Caco-2 (cell line): ENCODE data around the gene SYF2. TPM values are rescaled to one million over a fixed set of nuclear protein-coding genes. Genes with fewer than 3 reads are reported as not detected.
"Not testable (repeated sequence)": the region's sequence is repeated elsewhere in the genome, so short reads cannot be mapped to it uniquely, and the experiment has no call there.

ENCODE experiments used
- BruUV-seq: library from RNA; stranded (reverse); fragments of 400-500 nt; replicated peaks from 2 replicates; lab custom pipeline; 2021; lab: Mats Ljungman, UMichigan
- CTCF ChIA-PET: fragments of 300-600 bp; sonication (Branson Sonifier 250); formaldehyde crosslinking; loops from one replicate; lab custom pipeline; 2022; ENCODE audit warnings: antibody characterized with exemption; lab: Charles Lee
- POLR2A ChIA-PET: fragments of 300-600 bp; sonication (Branson Sonifier 250); formaldehyde crosslinking; loops from one replicate; lab custom pipeline; 2022; ENCODE audit warnings: antibody characterized with exemption; lab: Charles Lee
- DNase-seq, 2 experiments: peaks; one replicate each; pipeline versions ENCODE4 v3.0.0 to v3.0.0-alpha.2; 2020 to 2022
- H3K27me3 ChIP-seq: replicated peaks from 2 replicates; pipeline ENCODE4 v1.6.0; 2011; ENCODE audit warnings: low read length; ENCODE audit not compliant: control insufficient read depth, insufficient read depth
- H3K36me3 ChIP-seq: 2 replicates; pipeline ENCODE4 v1.5.1; 2011; ENCODE audit warnings: low read length; ENCODE audit not compliant: control insufficient read depth, insufficient read depth
- H3K4me1 ChIP-seq: fragments of 250-450 bp; sonication (Bioruptor Pico); 2 replicates; pipeline ENCODE4 v1.5.1; 2020; ENCODE audit warnings: mild to moderate bottlenecking
- H3K4me3 ChIP-seq: 2 replicates; pipeline ENCODE4 v1.5.1; 2011; ENCODE audit warnings: low read depth, mild to moderate bottlenecking, control low read depth, low read length
- H3K9me3 ChIP-seq: fragments of 250-450 bp; sonication (Bioruptor Pico); 2 replicates; pipeline ENCODE4 v1.5.1; 2020; ENCODE audit warnings: mild to moderate bottlenecking, moderate library complexity
- H3K27ac Mint-ChIP-seq: one replicate; pipeline ENCODE4 v1.8.0; 2022; ENCODE audit warnings: mixed read lengths; ENCODE audit not compliant: unreplicated experiment
- H3K27me3 Mint-ChIP-seq: one replicate; pipeline ENCODE4 v1.8.0; 2022; ENCODE audit warnings: mixed read lengths; ENCODE audit not compliant: insufficient read depth, unreplicated experiment
- H3K36me3 Mint-ChIP-seq: one replicate; pipeline ENCODE4 v1.8.0; 2022; ENCODE audit warnings: mild to moderate bottlenecking, mixed read lengths; ENCODE audit not compliant: insufficient read depth, unreplicated experiment
- H3K4me1 Mint-ChIP-seq: one replicate; pipeline ENCODE4 v1.8.0; 2022; ENCODE audit warnings: low read depth, mixed read lengths; ENCODE audit not compliant: unreplicated experiment
- H3K4me3 Mint-ChIP-seq: one replicate; pipeline ENCODE4 v1.8.0; 2022; ENCODE audit warnings: mild to moderate bottlenecking, moderate library complexity, mixed read lengths; ENCODE audit not compliant: unreplicated experiment
- H3K9me3 Mint-ChIP-seq: one replicate; pipeline ENCODE4 v1.8.0; 2022; ENCODE audit warnings: mixed read lengths; ENCODE audit not compliant: unreplicated experiment
- intact Hi-C: fragments of 100-400 bp; cut with micrococcal nuclease; formaldehyde crosslinking; loops from one replicate; pipeline ENCODE4 v1.10.0; 2022; ENCODE audit not compliant: unreplicated experiment
- total RNA-seq: library from RNA; stranded (reverse); gene quantifications from 2 replicates; pipeline ENCODE4 v1.2.3, GENCODE V29; 2022

Gene SYF2
- total RNA-seq, 1 experiment from 2014 or later, result 32.3 TPM

DNA sequence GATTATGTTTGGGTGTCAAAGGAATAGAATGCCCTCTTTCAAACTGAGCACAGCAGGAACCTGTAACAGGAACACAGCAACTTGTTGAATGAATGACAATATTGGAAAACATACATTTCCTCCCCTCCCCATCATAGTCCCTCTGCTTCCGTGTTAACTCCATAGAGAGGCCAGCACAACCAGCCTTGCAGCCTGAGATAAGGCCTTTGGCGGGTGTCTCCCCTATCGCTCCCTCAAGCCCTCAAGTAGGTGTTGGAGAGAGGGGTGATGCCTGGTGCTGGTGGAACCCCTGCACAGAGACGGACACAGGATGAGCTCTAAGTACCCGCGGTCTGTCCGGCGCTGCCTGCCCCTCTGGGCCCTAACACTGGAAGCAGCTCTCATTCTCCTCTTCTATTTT is 39.9 kb upstream of the SYF2 start, which contains the start of gene RHD:
TSS of gene RHD (plus strand) at position 272 of the 400 bp plus-strand sequence. CDS start at position 311, 39 bp downstream.
- H3K27ac Mint-ChIP-seq, H3K4me3 Mint-ChIP-seq, H3K36me3 ChIP-seq, H3K4me1 Mint-ChIP-seq, BruUV-seq, H3K36me3 Mint-ChIP-seq, H3K9me3 Mint-ChIP-seq, H3K4me1 ChIP-seq, H3K9me3 ChIP-seq, DNase-seq, CTCF ChIA-PET, H3K27me3 Mint-ChIP-seq, H3K27me3 ChIP-seq, POLR2A ChIA-PET, H3K4me3 ChIP-seq, intact Hi-C loops: not testable (repeated sequence)

DNA sequence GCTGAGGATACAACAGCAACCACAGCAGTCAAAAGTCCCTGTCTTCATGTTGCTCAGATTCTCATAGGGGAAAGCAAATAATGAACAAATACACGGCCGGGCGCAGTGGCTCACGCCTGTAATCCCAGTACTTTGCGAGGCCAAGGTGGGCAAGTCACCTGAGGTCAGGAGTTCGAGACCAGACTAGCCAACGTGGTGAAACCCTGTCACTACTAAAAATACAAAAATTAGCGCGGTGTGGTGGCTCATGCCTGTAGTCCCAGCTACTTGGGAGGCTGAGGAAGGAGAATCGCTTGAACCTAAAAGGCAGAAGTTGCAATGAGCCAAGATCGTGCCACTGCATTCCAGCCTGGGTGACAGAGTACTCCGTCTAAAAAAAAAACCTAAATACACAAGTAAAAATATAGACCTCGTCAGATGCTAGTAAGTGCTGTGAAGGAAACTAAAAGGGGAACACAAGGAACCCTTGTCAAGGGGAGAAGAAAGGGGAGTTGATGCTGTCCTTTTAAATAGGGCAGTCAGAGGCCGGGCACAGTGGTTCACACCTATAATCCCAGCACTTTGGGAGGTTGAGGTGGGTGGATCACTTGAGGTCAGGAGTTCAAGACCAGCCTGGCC is 36.0 kb upstream of the SYF2 start:
- BruUV-seq, H3K9me3 ChIP-seq, POLR2A ChIA-PET, H3K36me3 ChIP-seq, H3K27ac Mint-ChIP-seq, H3K9me3 Mint-ChIP-seq, H3K4me1 ChIP-seq, H3K4me1 Mint-ChIP-seq, intact Hi-C loops, H3K4me3 ChIP-seq, CTCF ChIA-PET, H3K4me3 Mint-ChIP-seq, DNase-seq, H3K27me3 ChIP-seq, H3K36me3 Mint-ChIP-seq, H3K27me3 Mint-ChIP-seq: not testable (repeated sequence)

DNA sequence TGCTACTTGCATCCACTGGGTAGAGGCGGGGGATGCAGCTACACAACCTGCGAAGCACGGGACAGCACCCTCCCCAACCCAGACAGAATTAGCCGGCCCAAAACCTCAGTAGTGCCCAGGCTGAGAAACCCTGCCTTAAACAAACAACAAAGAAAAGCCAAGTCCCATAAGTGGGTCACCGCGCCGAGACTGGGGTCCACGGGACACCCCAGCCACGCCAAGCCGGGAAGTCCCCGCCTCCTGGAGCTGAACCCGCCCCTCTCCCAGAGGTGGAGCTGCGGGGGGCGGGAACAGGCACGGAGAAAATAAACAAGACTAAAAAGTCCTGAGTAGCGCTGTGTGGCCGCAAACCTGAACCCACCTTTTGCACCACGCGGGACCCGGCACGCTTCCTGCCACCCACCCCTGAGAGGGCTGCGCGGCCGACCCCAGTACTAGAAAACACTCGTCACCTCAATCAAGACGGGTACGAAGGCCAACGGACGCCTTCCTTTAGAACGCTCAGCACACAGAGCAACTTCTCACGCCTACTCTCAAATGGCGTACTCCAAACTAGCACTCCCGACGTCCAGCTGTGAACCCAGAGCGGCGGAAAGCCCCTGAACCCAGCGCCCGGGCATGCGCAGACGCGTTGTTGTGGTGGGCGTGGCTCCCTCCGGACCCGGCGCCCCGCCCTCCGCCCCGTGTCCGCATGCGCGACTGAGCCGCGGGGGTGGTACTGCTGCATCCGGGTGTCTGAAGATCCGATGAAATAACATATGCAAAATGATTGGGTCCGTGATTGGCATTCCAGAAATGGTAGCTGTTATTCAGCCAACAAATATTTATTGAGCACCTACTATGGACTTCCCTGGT is 35.2 kb upstream of the SYF2 start:
- H3K27ac Mint-ChIP-seq, POLR2A ChIA-PET, H3K36me3 ChIP-seq, H3K4me3 ChIP-seq, H3K9me3 ChIP-seq, H3K27me3 Mint-ChIP-seq, H3K4me3 Mint-ChIP-seq, CTCF ChIA-PET, H3K36me3 Mint-ChIP-seq, H3K27me3 ChIP-seq, H3K4me1 Mint-ChIP-seq, DNase-seq, intact Hi-C loops, H3K4me1 ChIP-seq, H3K9me3 Mint-ChIP-seq: not testable (repeated sequence)
- BruUV-seq, result TSS peak; percentile 36

DNA sequence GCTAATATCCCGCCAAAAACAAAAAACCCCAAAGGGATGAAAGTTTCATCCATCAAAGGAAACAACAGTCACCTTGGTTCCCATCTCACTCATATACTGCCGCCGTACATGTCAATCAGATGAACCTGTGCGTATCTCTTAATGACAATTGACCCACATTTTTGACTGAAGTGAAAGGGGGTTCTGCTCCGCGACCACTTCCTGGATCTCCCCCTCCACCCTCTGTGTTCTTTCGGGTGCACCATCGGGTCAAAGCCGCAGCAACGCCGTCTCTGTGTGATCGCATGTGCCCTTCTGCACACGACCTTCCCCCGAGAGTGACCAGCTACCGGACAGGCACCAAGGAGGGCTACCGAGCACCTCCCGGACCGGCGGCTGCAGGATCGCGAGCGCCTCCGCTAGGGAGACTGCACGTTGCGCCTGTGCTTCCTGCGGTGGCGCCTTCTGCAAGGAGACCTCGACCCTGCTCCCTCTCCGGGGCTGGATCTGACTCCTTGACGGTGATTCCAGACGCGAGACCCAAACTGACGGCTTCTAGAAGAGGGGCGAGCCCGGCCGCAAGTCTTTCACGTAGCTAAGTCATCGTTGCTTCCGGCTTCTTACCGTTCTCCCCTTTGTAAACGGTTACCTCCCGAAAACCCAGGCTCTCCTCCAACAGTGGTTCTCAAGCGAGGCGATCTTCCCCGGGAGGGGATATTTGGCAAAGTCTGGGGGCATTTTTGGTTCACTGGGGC is 34.4 kb upstream of the SYF2 start:
- H3K4me3 Mint-ChIP-seq, CTCF ChIA-PET, BruUV-seq, H3K9me3 Mint-ChIP-seq, H3K36me3 Mint-ChIP-seq, H3K4me1 ChIP-seq, POLR2A ChIA-PET, H3K27ac Mint-ChIP-seq, H3K27me3 ChIP-seq, H3K4me1 Mint-ChIP-seq, H3K36me3 ChIP-seq, intact Hi-C loops, H3K4me3 ChIP-seq, DNase-seq, H3K9me3 ChIP-seq, H3K27me3 Mint-ChIP-seq: not testable (repeated sequence)

DNA sequence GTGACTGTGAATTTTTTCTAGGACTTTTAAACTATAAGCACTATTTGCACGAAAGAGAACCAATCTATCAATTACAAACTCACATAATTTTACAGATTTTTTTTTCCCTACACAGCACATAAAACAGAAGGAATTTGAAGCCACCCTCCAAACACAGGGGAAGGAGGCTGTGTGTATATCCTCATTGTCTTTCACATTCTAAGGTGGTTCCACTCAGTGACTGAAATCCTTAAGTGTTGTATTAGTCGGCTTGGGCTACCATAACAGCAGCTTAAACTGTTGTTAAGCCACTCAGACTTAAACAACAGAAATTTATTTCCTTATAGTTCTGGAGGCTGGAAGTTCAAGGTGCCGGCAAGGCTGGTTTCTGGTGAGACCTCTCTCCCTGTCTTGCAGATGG is 28.0 kb upstream of the SYF2 start:
- DNase-seq, H3K4me1 ChIP-seq, BruUV-seq, H3K36me3 ChIP-seq, CTCF ChIA-PET, H3K27ac Mint-ChIP-seq, H3K27me3 Mint-ChIP-seq, H3K4me1 Mint-ChIP-seq, H3K9me3 Mint-ChIP-seq, H3K4me3 Mint-ChIP-seq, H3K36me3 Mint-ChIP-seq, POLR2A ChIA-PET, H3K4me3 ChIP-seq, intact Hi-C loops, H3K9me3 ChIP-seq, H3K27me3 ChIP-seq: not testable (repeated sequence)

DNA sequence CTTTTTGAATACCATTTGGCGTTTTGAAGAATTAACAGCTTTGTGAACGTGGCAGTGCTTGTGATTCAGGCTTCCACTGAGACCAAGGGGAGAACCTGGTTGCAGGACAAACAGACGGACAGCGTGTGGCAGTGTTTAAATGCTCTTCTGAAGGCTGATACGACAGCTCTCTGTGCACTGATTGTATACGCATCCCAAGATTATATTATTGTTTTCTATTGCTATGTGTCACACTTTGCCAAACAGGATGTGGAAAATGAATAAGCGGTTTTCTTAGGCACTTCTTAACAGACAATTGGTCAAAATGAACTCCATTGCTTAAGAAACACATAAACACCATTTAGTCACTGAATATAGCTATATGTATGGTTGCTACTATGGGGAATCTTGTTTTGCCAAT is 27.5 kb upstream of the SYF2 start:
- BruUV-seq, H3K4me1 Mint-ChIP-seq, H3K9me3 Mint-ChIP-seq, H3K27ac Mint-ChIP-seq, DNase-seq, intact Hi-C loops, H3K4me3 ChIP-seq, POLR2A ChIA-PET, H3K36me3 ChIP-seq, H3K36me3 Mint-ChIP-seq, H3K27me3 Mint-ChIP-seq, CTCF ChIA-PET, H3K27me3 ChIP-seq, H3K4me1 ChIP-seq, H3K4me3 Mint-ChIP-seq, H3K9me3 ChIP-seq: not testable (repeated sequence)
